ENCODE data around the gene NDUFB4. TPM values are rescaled to one million over a fixed set of nuclear protein-coding genes. Genes with fewer than 3 reads are reported as not detected.

NDUFB4 gene
- total and polyA plus RNA-seq, 9 of the 15 experiments (the other 6 are each of a cell fraction or from before 2014, with no cell fraction given) = 124 to 670 (median 227) TPM

GRCh38 chr3:120622870-120623726 lies 27.0 kb downstream of the NDUFB4 start (continued):
- TF ChIP-seq POLR2H (tag; IDR thresholded peaks at IDR 0.05; ENCODE audit: low read depth) (0 out of 2 replicates have a peak, but pooled peaks have one; percentile 14), CREM (IDR thresholded peaks at IDR 0.05; ENCODE audit: low read depth) (0 out of 2 replicates have a peak, but pooled peaks have one; percentile 23), TAF1 (IDR thresholded peaks at IDR 0.05; ENCODE audit: control insufficient read depth, extremely low read depth, insufficient read depth, low read length, severe bottlenecking) (no peak), ARID3A (IDR thresholded peaks at IDR 0.05; ENCODE audit: borderline replicate concordance, low read depth, low read length) (no peak), NRF1 (conservative IDR thresholded peaks at IDR 0.05 in 1 of 2, IDR thresholded peaks at IDR 0.05 in 1 of 2) (peak in 1 of 2 experiments; percentile 44; a peak in 2 of 4 replicates), ZHX1 (conservative IDR thresholded peaks at IDR 0.05; ENCODE audit: low read length) (no peak), PRDM10 (IDR thresholded peaks at IDR 0.05; ENCODE audit: partially characterized antibody) (peak; percentile 96), ZNF518B (CRISPR knock-in tag; IDR thresholded peaks at IDR 0.05) (no peak), NR2C2 (CRISPR knock-in tag; IDR thresholded peaks at IDR 0.05) (no peak), NR2C2 (tag; IDR thresholded peaks at IDR 0.05) (peak; percentile 13; the same call in 1 of the 2 replicates), CXXC5 (CRISPR knock-in tag; IDR thresholded peaks at IDR 0.05) (0 out of 2 replicates have a peak, but pooled peaks have one; percentile 34), RBFOX2 (IDR thresholded peaks at IDR 0.05; ENCODE audit: low read depth, low read length) (no peak), PHB (CRISPR knock-in tag; IDR thresholded peaks at IDR 0.05) (no peak)

Measured in K562 (cell line).